Trophoblast cell (in vitro differentiated cells and primary cell): Measurements from ENCODE around the gene DAZAP1.

Source experiments
- DNase-seq, 2 donors: peaks; one replicate each; pipeline ENCODE4 v3.0.0-alpha.2; 2016
- H2AFZ ChIP-seq: 2 replicates; pipeline ENCODE4 v1.6.1; 2013; ENCODE audit warnings: low read length, moderate library complexity, mild to moderate bottlenecking; ENCODE audit not compliant: insufficient read depth, poor library complexity
- H2AK5ac ChIP-seq: 2 replicates; pipeline ENCODE4 v1.6.1; 2013; ENCODE audit warnings: mild to moderate bottlenecking, low read length
- H2BK120ac ChIP-seq: 2 replicates; pipeline ENCODE4 v1.6.1; 2013; ENCODE audit warnings: low read length, mild to moderate bottlenecking, moderate library complexity; ENCODE audit not compliant: insufficient read depth, poor library complexity
- H2BK12ac ChIP-seq: 2 replicates; pipeline ENCODE4 v1.6.1; 2013; ENCODE audit warnings: mild to moderate bottlenecking, low read length, moderate library complexity
- H2BK5ac ChIP-seq: 2 replicates; pipeline ENCODE4 v1.6.1; 2013; ENCODE audit warnings: low read length, low read depth, moderate library complexity, mild to moderate bottlenecking; ENCODE audit not compliant: poor library complexity
- H3K14ac ChIP-seq: 2 replicates; pipeline ENCODE4 v1.6.1; 2013; ENCODE audit warnings: mild to moderate bottlenecking, low read length
- H3K18ac ChIP-seq: 2 replicates; pipeline ENCODE4 v1.6.1; 2013; ENCODE audit warnings: mild to moderate bottlenecking, low read length
- H3K23ac ChIP-seq: 2 replicates; pipeline ENCODE4 v1.6.1; 2013; ENCODE audit warnings: low read length
- H3K27ac ChIP-seq: 2 replicates; pipeline ENCODE4 v1.5.1; 2013; ENCODE audit warnings: low read depth, mild to moderate bottlenecking, inconsistent platforms, low read length, moderate library complexity
- H3K27me3 ChIP-seq: 2 replicates; pipeline ENCODE4 v1.6.1; 2013; ENCODE audit warnings: inconsistent platforms, mild to moderate bottlenecking, low read length, moderate library complexity; ENCODE audit not compliant: insufficient read depth
- H3K36me3 ChIP-seq, 2 experiments: 1 replicate in 1 of 2; 2 replicates in 1 of 2; pipeline ENCODE4 v1.6.1; 2013; ENCODE audit warnings: low read length in 2 of 2, mild to moderate bottlenecking in 2 of 2, moderate library complexity in 1 of 2; ENCODE audit not compliant: insufficient read depth in 2 of 2, control insufficient read depth in 1 of 2
- H3K4ac ChIP-seq: 2 replicates; pipeline ENCODE4 v1.6.1; 2013; ENCODE audit warnings: low read depth, mild to moderate bottlenecking, low read length, moderate library complexity
- H3K4me1 ChIP-seq, 2 experiments: 1 replicate in 1 of 2; 2 replicates in 1 of 2; pipeline ENCODE4 v1.6.1; 2013; ENCODE audit warnings: low read length in 2 of 2, mild to moderate bottlenecking in 2 of 2, moderate library complexity in 1 of 2; ENCODE audit not compliant: insufficient read depth in 2 of 2, control insufficient read depth in 1 of 2
- H3K4me2 ChIP-seq: 2 replicates; pipeline ENCODE4 v1.6.1; 2013; ENCODE audit warnings: inconsistent platforms, mild to moderate bottlenecking, low read length, moderate library complexity
- H3K4me3 ChIP-seq: 2 replicates; pipeline ENCODE4 v1.5.1; 2013; ENCODE audit warnings: mild to moderate bottlenecking, low read depth, low read length, inconsistent platforms
- H3K79me1 ChIP-seq: one replicate; pipeline ENCODE4 v1.6.1; 2013; ENCODE audit warnings: low read length
- H3K79me2 ChIP-seq: 2 replicates; pipeline ENCODE4 v1.6.1; 2013; ENCODE audit warnings: low read length, mild to moderate bottlenecking; ENCODE audit not compliant: control insufficient read depth, insufficient read depth, poor library complexity
- H3K9ac ChIP-seq: 2 replicates; pipeline ENCODE4 v1.6.1; 2013; ENCODE audit warnings: mild to moderate bottlenecking, low read length
- H3K9me3 ChIP-seq: 2 replicates; pipeline ENCODE4 v1.6.1; 2013; ENCODE audit warnings: low read depth, mild to moderate bottlenecking, control low read depth, inconsistent platforms, low read length; ENCODE audit not compliant: insufficient read depth
- H4K12ac ChIP-seq: 2 replicates; pipeline ENCODE4 v1.6.1; 2013; ENCODE audit warnings: low read depth, mild to moderate bottlenecking, low read length, moderate library complexity
- H4K8ac ChIP-seq: 2 replicates; pipeline ENCODE4 v1.6.1; 2013; ENCODE audit warnings: low read depth, mild to moderate bottlenecking, low read length, moderate library complexity
- H4K91ac ChIP-seq: one replicate; pipeline ENCODE4 v1.6.1; 2013; ENCODE audit warnings: low read depth, mild to moderate bottlenecking, low read length, moderate library complexity
- WGBS: extraction: QIAGEN DNeasy Blood & Tissue Kit; methylation state at CpG from one replicate; pipeline ENCODE4 v1.1.7; 2013; ENCODE audit warnings: missing lambda C conversion rate; ENCODE audit not compliant: insufficient read length, insufficient coverage; ENCODE audit errors: extremely low coverage; 5-methylcytosine and 5-hydroxymethylcytosine counted together

DAZAP1 gene

DNA sequence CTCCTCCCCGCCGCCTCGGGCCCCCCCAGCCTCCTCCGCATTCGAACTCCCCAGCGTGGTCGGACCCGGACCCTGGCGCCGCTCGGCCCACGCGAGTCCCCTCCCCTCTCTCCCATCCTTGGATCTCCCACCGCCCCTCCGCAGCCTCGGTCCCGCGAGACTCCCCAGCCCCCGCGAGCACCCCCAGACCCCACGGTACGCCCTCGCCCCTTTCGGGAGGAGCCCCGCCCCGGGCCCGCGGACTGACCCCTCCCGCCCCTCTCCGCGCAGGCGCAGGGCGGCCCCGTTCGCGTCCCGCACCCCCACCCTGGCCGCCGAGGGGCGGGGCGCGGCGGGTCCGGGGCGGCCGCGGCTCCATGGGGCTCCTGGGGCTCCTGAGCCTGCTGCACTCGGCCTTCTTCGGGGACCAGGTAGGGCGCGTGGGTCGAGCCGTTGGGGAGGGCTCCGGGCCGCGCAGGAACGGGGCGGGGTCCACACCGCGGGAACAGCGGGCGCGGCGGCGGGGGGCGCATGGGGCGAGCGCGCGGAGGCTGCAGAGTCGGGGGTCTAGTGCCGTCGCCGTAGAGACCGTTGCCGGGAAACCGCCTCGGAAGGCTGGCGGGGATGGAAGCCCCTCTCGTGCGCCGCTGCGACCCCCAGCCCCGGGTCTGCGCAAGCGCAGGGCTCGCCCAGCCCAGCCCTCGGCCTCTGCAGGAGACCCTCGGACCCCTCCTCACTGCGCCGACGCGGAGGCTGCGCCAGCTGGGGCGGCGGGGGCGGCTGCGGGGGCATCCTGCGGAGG, 38.7 kb downstream of the DAZAP1 start:
- H3K27ac ChIP-seq, result no peak overlapping the region
- peaks cover 16 to 17% of the 10 kb centered on the region in 2 experiments for H3K36me3 ChIP-seq
- no CpG with 5 or more reads among the region's 99 CpGs for WGBS

DNA sequence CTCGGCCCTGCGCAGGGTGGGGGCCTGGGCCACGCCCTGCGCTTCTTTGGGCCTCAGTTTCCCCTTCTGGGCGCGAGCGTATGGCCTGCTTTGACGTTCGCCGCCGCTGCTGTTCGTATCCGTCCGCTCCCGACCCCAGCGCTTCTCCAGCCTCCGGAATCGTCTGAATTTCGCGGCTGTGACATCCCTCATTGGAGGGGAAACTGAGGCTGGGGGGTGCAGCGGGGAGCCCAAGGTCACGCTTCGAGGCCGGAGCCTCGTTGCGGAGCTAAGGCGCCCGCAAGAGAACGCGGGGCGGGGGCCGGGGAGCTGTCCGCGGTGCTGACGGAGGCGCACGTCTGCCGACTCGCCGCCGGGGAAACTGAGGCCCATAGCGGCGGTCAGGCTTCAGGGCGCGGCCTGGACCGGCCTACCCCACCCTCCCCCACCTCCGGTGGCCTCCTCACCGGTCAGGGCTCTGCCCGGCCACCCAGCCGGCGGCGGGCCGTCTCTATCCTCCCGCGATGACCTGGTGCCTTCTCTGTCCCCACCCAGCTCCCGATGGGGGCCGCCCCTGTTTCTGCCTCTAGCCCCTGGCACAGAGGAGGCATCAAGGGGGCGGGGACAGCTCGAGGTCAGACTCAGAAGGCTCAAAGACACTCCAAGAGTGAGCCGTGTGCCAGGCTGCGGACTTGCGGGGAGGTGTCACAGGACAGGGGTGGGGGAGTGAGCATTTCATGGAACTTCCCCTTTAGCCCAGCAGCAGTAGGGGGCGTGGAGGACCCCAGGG, 39.5 kb downstream of the DAZAP1 start:
- peak overlapping the region; percentile 44 for H3K4me2 ChIP-seq
- H3K36me3 ChIP-seq, result peaks cover 8 to 9% of the 10 kb centered on the region in 2 experiments
- H4K8ac ChIP-seq, result no peak overlapping the region
- peaks cover 6 to 12% of the 10 kb centered on the region in 2 experiments for H3K4me1 ChIP-seq
- H2AFZ ChIP-seq, result no peak overlapping the region
- H3K27ac ChIP-seq, result no peak overlapping the region
- H2AK5ac ChIP-seq, result no peak overlapping the region
- peaks cover 9% of the 10 kb centered on the region for H3K9me3 ChIP-seq
- H4K91ac ChIP-seq, result no peak overlapping the region
- H3K4ac ChIP-seq, result no peak overlapping the region
- peaks cover 56% of the 10 kb centered on the region for H3K27me3 ChIP-seq
- H3K79me2 ChIP-seq, result no peaks in the 10 kb centered on the region
- peak overlapping the region; percentile 5 for H3K4me3 ChIP-seq
- no peak overlapping the region for H3K23ac ChIP-seq
- WGBS, result no CpG with 5 or more reads among the region's 63 CpGs
- no peak overlapping the region for H3K9ac ChIP-seq
- H2BK12ac ChIP-seq, result no peak overlapping the region
- H3K14ac ChIP-seq, result no peak overlapping the region
- no peak overlapping the region for H4K12ac ChIP-seq
- H3K79me1 ChIP-seq, result no peaks in the 10 kb centered on the region
- H2BK120ac ChIP-seq, result no peak overlapping the region
- no peak for DNase-seq
- H2BK5ac ChIP-seq, result no peak overlapping the region
- H3K18ac ChIP-seq, result no peak overlapping the region

More for the DNA sequence above, 38.7 kb downstream of the DAZAP1 start:
- Histone ChIP-seq H3K18ac (no peak overlapping the region), H2AFZ (no peak overlapping the region), H3K23ac (no peak overlapping the region), H4K91ac (no peak overlapping the region), H3K79me1 (no peaks in the 10 kb centered on the region), H4K8ac (no peak overlapping the region), H3K4me2 (peak overlapping the region; percentile 44), H2BK120ac (no peak overlapping the region), H3K9me3 (peaks cover 9% of the 10 kb centered on the region), H3K14ac (no peak overlapping the region), H3K4me1 (peaks cover 6 to 12% of the 10 kb centered on the region in 2 experiments), H3K79me2 (no peaks in the 10 kb centered on the region), H3K4me3 (peak overlapping the region; percentile 60), H3K4ac (no peak overlapping the region), H2AK5ac (no peak overlapping the region), H4K12ac (no peak overlapping the region), H2BK12ac (no peak overlapping the region), H2BK5ac (no peak overlapping the region), H3K9ac (no peak overlapping the region), H3K27me3 (peaks cover 49% of the 10 kb centered on the region)
- DNase-seq, result no peak

DNA sequence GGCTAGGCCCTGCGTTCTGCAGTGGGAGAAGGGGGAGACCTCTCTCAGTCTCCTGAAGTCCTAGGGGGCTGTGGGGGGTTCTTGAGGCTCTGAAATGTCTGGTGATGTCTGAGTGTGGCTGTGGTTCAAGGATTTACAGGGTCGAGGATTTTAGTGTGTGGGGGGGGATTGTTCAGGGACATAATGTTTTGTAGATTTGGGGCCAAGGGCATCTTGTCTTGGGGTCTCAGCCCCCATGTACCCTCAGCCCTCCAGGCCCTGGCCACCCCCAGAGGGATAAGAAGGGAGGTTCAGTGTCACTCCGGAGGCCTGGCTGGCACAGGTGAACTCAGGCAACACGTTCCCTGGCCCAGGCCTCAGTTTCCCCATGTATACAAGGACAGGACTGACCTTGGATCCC, 40.1 kb downstream of the DAZAP1 start:
- WGBS, result no CpG with 5 or more reads among the region's 4 CpGs
- no peak overlapping the region for H3K18ac ChIP-seq
- no peak overlapping the region for H2BK12ac ChIP-seq
- peaks cover 62% of the 10 kb centered on the region for H3K27me3 ChIP-seq
- H3K36me3 ChIP-seq, result peaks cover 4% of the 10 kb centered on the region in 2 experiments
- H4K8ac ChIP-seq, result no peak overlapping the region
- H2BK5ac ChIP-seq, result no peak overlapping the region
- H3K79me1 ChIP-seq, result no peaks in the 10 kb centered on the region
- no peak overlapping the region for H2AK5ac ChIP-seq
- no peak overlapping the region for H3K4me2 ChIP-seq
- no peak overlapping the region for H3K14ac ChIP-seq
- no peak overlapping the region for H2AFZ ChIP-seq
- H3K4me1 ChIP-seq, result peaks cover 6 to 12% of the 10 kb centered on the region in 2 experiments
- H3K4me3 ChIP-seq, result no peak overlapping the region
- no peak overlapping the region for H3K27ac ChIP-seq
- H4K91ac ChIP-seq, result no peak overlapping the region
- H3K23ac ChIP-seq, result no peak overlapping the region
- H3K79me2 ChIP-seq, result no peaks in the 10 kb centered on the region
- peaks cover 9% of the 10 kb centered on the region for H3K9me3 ChIP-seq
- DNase-seq, result no peak
- H4K12ac ChIP-seq, result no peak overlapping the region
- no peak overlapping the region for H2BK120ac ChIP-seq
- H3K4ac ChIP-seq, result no peak overlapping the region
- H3K9ac ChIP-seq, result no peak overlapping the region

DNA sequence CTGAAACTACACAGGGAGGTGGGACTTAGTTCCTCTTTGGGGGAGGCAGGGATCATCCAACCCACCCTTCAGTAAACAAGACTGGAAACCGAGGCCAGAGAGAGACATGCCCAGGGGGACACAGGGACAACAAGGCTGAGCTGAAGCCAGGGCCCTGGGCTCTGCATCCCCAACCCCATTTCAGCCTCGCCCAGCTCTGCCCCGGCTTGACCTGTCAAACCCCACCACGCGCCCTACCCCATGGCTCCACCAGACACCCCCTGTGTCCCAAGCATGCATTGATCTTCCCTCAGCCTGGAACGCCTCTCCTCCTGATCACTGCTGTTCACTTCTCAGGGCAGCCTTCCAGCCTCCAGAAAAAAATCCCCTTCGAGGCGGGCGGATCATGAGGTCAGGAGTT, 40.6 kb downstream of the DAZAP1 start:
- peaks cover 6 to 12% of the 10 kb centered on the region in 2 experiments for H3K4me1 ChIP-seq
- no peak overlapping the region for H3K18ac ChIP-seq
- no peak overlapping the region for H2BK12ac ChIP-seq
- no peak overlapping the region for H2BK120ac ChIP-seq
- no peak overlapping the region for H4K91ac ChIP-seq
- H3K23ac ChIP-seq, result no peak overlapping the region
- peaks cover 0 to 1% of the 10 kb centered on the region in 2 experiments for H3K36me3 ChIP-seq
- no CpG with 5 or more reads among the region's 9 CpGs for WGBS
- H3K4ac ChIP-seq, result no peak overlapping the region
- no peak overlapping the region for H4K12ac ChIP-seq
- peaks cover 11% of the 10 kb centered on the region for H3K9me3 ChIP-seq
- H3K27ac ChIP-seq, result no peak overlapping the region
- H2AFZ ChIP-seq, result no peak overlapping the region
- H3K4me2 ChIP-seq, result no peak overlapping the region
- DNase-seq, result no peak
- H3K4me3 ChIP-seq, result no peak overlapping the region
- H3K9ac ChIP-seq, result no peak overlapping the region
- H3K79me2 ChIP-seq, result no peaks in the 10 kb centered on the region
- H2AK5ac ChIP-seq, result no peak overlapping the region
- no peak overlapping the region for H3K14ac ChIP-seq
- no peak overlapping the region for H4K8ac ChIP-seq
- H2BK5ac ChIP-seq, result no peak overlapping the region
- no peaks in the 10 kb centered on the region for H3K79me1 ChIP-seq
- H3K27me3 ChIP-seq, result peaks cover 63% of the 10 kb centered on the region
